Esophagus squamous epithelium (tissue), 5 donors: ENCODE measurements around the gene LRRFIP2. TPM values are rescaled to one million over a fixed set of nuclear protein-coding genes. Genes with fewer than 3 reads are reported as not detected.
"Not testable (repeated sequence)": the region's sequence is repeated elsewhere in the genome, so short reads cannot be mapped to it uniquely, and the experiment has no call there.

Source experiments
- DNase-seq: peaks from one replicate; lab custom pipeline; 2025; lab: John Stamatoyannopoulos, UW
- H3K27ac ChIP-seq, 4 donors: fragments of 200-600 bp; sonication (generic); one replicate each; pipeline ENCODE4 v1.5.1; 2016 to 2019; ENCODE audit warnings: mild to moderate bottlenecking in 1 of 4
- H3K27me3 ChIP-seq, 4 donors: fragments of 200-600 bp; sonication (generic); 1 replicate in 3 of 4; 2 replicates in 1 of 4; pipeline versions ENCODE4 v1.5.1 to v1.6.0; 2017 to 2021; ENCODE audit warnings: antibody characterized with exemption in 1 of 4
- H3K36me3 ChIP-seq, 3 donors: fragments of 200-600 bp; sonication (generic); one replicate each; pipeline ENCODE4 v1.5.1; 2016 to 2019
- H3K4me1 ChIP-seq, 3 donors: fragments of 200-600 bp; sonication (generic); one replicate each; pipeline ENCODE4 v1.5.1; 2017 to 2019
- H3K4me3 ChIP-seq, 4 donors: fragments of 200-600 bp; sonication (generic); 1 replicate in 3 of 4; 2 replicates in 1 of 4; pipeline ENCODE4 v1.5.1; 2016 to 2019; ENCODE audit warnings: mild to moderate bottlenecking in 2 of 4, moderate library complexity in 1 of 4
- H3K9me3 ChIP-seq, 3 donors: fragments of 200-600 bp; sonication (generic); one replicate each; pipeline ENCODE4 v1.5.1; 2016 to 2019
- POLR2A ChIP-seq, 4 donors: fragments of 450-650 bp; IDR thresholded peaks; one replicate each; pipeline ENCODE4 v1.6.1; 2017; ENCODE audit warnings: antibody characterized with exemption in 4 of 4, mild to moderate bottlenecking in 4 of 4, moderate library complexity in 3 of 4
- WGBS, 2 donors: methylation state at CpG; one replicate each; pipeline ENCODE4 v1.1.5; 2018; 5-methylcytosine and 5-hydroxymethylcytosine counted together
- intact Hi-C: fragments of 100-400 bp; cut with DNase I; formaldehyde crosslinking; loops from one replicate; pipeline ENCODE4 v1.15.0; 2022
- total RNA-seq, 4 donors: library from RNA; depleted of rRNA; stranded (reverse); fragments of >200 nt; gene quantifications; one replicate each; pipeline ENCODE4 v1.1.0, GENCODE V29; 2016
- TF ChIP-seq, protein P1 (sequence below), 6 experiments: fragments of 450-650 bp in 4 of 6; fragments of 200-600 bp in 2 of 6; sonication (generic) in 2 of 6; IDR thresholded peaks; one replicate each; pipeline ENCODE4 v1.5.1; 2016 to 2019; ENCODE audit warnings: antibody characterized with exemption in 6 of 6, mild to moderate bottlenecking in 4 of 6, moderate library complexity in 4 of 6
- donor health status: DM: yes; HTN: yes; CAD: no.

Gene LRRFIP2
- total RNA-seq, 4 donors from 2014 or later = 50.0 to 99.7 (median 87.8) TPM

DNA sequence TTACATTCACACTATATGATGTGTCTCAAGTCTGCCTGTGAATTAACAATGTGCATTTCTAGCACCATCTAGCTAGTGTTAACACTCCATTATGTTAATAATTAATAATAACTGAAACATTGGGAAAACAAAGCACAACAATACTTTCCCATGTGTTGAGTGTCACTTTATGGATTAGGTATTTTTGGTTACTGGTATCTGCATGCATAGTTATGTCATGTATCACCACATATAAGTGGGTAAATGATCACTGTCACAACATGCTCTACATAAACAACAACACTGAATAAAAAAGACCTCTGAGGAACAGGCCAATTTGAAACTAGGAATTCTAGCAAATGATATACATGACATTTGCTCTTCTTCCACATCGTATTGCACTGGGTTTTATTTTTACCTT, 106.4 kb downstream of the LRRFIP2 start:
- no peak overlapping the region for H3K4me3 ChIP-seq
- H3K27me3 ChIP-seq = no peaks in the 10 kb centered on the region
- WGBS, 2 donors = 81 to 94% methylated on average over 1 of the region's 1 CpG
- H3K9me3 ChIP-seq = no peaks in the 10 kb centered on the region
- TF ChIP-seq, protein P1, sequence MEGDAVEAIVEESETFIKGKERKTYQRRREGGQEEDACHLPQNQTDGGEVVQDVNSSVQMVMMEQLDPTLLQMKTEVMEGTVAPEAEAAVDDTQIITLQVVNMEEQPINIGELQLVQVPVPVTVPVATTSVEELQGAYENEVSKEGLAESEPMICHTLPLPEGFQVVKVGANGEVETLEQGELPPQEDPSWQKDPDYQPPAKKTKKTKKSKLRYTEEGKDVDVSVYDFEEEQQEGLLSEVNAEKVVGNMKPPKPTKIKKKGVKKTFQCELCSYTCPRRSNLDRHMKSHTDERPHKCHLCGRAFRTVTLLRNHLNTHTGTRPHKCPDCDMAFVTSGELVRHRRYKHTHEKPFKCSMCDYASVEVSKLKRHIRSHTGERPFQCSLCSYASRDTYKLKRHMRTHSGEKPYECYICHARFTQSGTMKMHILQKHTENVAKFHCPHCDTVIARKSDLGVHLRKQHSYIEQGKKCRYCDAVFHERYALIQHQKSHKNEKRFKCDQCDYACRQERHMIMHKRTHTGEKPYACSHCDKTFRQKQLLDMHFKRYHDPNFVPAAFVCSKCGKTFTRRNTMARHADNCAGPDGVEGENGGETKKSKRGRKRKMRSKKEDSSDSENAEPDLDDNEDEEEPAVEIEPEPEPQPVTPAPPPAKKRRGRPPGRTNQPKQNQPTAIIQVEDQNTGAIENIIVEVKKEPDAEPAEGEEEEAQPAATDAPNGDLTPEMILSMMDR (IDR thresholded peaks at IDR 0.05) = no peak
- no peak for TF ChIP-seq POLR2A (IDR thresholded peaks at IDR 0.05)
- DNase-seq = no peak
- no peak overlapping the region for H3K27ac ChIP-seq
- peaks cover 0 to 7% (median 3%) of the 10 kb centered on the region in 3 donors for H3K4me1 ChIP-seq
- intact Hi-C loops = no loop called here
- H3K36me3 ChIP-seq = peaks cover 0 to 88% (median 10%) of the 10 kb centered on the region in 3 donors

DNA sequence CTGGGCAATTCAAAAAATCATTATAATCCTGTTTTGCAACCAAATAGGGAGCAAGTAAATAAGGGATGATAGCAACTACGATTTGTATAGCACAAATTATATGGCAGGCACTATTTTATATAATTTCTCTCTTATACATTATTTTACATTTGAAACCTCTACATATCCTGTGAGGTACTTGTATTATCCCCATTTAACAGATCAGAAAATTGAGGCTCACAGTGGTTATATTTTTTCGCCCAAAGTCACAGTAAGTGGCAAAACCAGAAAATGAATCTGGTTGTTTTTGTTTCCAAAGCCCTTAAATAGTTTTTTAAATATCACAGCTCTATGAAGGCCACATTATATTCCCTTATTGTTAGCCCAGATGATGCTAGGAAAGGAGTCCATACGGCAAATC, 106.8 kb downstream of the LRRFIP2 start:
- H3K27ac ChIP-seq = no peak overlapping the region
- DNase-seq = no peak
- H3K27me3 ChIP-seq = no peaks in the 10 kb centered on the region
- 91 to 97% methylated on average over 3 of the region's 3 CpGs for WGBS, 2 donors
- intact Hi-C loops = no loop called here
- TF ChIP-seq POLR2A (IDR thresholded peaks at IDR 0.05) = no peak
- TF ChIP-seq, protein P1 (IDR thresholded peaks at IDR 0.05) = no peak
- H3K4me3 ChIP-seq = no peak overlapping the region
- H3K4me1 ChIP-seq = peaks cover 0 to 2% (median under 1%) of the 10 kb centered on the region in 3 donors
- H3K36me3 ChIP-seq = peaks cover 0 to 88% (median 10%) of the 10 kb centered on the region in 3 donors
- H3K9me3 ChIP-seq = no peaks in the 10 kb centered on the region

DNA sequence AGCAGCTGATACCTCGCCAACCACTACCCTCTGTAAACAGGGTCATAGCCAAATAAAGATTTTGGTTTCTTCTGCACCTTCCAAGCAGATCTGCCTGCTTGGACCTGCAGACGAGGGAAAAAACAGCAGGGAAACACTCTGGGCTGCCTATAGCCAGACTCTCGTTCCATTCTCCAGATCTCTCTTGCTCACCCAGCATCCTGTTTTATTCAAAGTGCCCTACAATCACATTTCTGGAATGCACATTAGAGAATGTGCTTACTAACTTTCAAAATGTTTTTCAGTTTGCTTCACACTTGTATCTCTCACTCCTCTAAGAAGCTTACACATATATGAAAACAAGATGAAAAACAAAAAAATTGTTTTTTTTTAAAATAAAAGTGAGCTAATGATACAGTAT, 109.6 kb downstream of the LRRFIP2 start:
- Histone ChIP-seq H3K27ac (no peak overlapping the region), H3K36me3 (peaks cover 0 to 90% (median 10%) of the 10 kb centered on the region in 3 donors), H3K4me1 (no peaks in the 10 kb centered on the region), H3K9me3 (no peaks in the 10 kb centered on the region), H3K27me3 (no peaks in the 10 kb centered on the region), H3K4me3 (no peak overlapping the region)
- intact Hi-C loops = no loop called here
- 90 to 91% methylated on average over 3 of the region's 3 CpGs for WGBS, 2 donors
- TF ChIP-seq, protein P1 (IDR thresholded peaks at IDR 0.05) = no peak
- TF ChIP-seq POLR2A (IDR thresholded peaks at IDR 0.05) = no peak
- no peak for DNase-seq

DNA sequence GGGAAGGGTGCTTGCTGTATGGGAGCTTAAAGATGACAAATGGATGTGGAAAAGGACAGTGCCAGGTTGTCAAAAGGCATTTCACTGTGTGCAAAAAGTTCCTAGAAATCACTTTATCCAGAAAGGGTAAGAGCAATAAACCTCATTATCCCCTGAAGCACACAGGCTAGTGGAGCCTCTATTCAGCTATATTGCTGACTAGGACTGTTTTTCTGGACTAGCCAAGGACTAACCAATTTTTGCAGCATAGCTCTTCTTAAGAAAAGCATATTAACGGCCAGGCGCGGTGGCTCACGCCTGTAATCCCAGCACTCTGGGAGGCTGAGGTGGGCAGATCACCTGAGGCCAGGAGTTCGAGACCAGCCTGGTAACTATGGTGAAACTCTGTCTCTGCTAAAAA, 116.3 kb downstream of the LRRFIP2 start:
- Histone ChIP-seq H3K4me1 (peaks cover 0 to 21% (median 11%) of the 10 kb centered on the region in 3 donors), H3K36me3 (peaks cover 0 to 100% (median 13%) of the 10 kb centered on the region in 3 donors), H3K27me3 (no peaks in the 10 kb centered on the region), H3K27ac (no peak overlapping the region), H3K9me3 (no peaks in the 10 kb centered on the region), H3K4me3 (no peak overlapping the region)
- TF ChIP-seq, protein P1 (IDR thresholded peaks at IDR 0.05) = no peak
- no peak for TF ChIP-seq POLR2A (IDR thresholded peaks at IDR 0.05)
- DNase-seq = no peak
- WGBS, 2 donors = 93 to 96% methylated on average over 3 to 5 of the region's 5 CpGs
- intact Hi-C loops = no loop called here

DNA sequence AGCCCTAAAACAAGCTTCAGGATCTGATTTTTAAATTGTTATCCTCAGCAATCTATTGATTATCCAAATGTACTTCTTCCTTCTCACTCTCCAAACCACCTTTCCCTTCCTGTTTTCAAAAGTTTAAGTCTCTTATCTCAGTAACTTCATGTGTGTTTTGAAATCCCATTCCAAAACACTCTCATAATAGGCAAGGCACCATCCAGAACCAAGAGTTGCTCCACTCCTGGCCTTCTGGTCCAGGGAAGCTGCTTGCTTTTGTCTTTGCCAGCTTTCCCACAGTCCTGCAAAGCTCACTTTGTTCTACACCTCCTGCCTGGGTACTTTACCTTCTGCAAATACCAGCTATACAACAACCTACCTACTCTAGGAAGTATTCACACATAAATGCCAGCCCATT, 117.6 kb downstream of the LRRFIP2 start:
- H3K36me3 ChIP-seq = peaks cover 3 to 100% (median 16%) of the 10 kb centered on the region in 3 donors
- H3K27me3 ChIP-seq = no peaks in the 10 kb centered on the region
- no peaks in the 10 kb centered on the region for H3K9me3 ChIP-seq
- TF ChIP-seq, protein P1 (IDR thresholded peaks at IDR 0.05) = no peak
- TF ChIP-seq POLR2A (IDR thresholded peaks at IDR 0.05) = no peak
- peaks cover 0 to 21% (median 11%) of the 10 kb centered on the region in 3 donors for H3K4me1 ChIP-seq
- peak overlapping the region in 2 of 4 donors; percentile 7 to 11 for H3K27ac ChIP-seq
- DNase-seq = no peak
- H3K4me3 ChIP-seq = no peak overlapping the region
- intact Hi-C loops = no loop called here

DNA sequence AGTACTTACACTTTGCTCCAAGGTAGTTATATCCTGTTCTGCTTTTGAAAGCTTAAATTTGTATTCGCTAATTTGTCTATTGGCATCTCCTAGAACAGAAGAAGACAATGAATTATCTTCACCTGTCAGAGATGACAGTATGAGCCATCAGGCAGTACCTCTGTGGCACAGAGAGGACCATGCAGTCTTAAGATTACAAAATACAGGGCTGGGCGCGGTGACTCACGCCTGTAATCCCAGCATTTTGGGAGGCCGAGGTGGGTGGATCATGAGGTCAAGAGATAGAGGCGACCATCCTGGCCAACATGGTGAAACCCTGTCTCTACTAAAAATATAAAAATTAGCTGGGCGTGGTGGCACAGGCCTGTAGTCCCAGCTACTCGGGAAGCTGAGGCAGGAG, 119.3 kb downstream of the LRRFIP2 start:
- H3K27me3 ChIP-seq, H3K9me3 ChIP-seq, intact Hi-C loops, H3K4me3 ChIP-seq, DNase-seq: not testable (repeated sequence)
- H3K4me1 ChIP-seq = peaks cover 0 to 21% (median 11%) of the 10 kb centered on the region in 3 donors
- peaks cover 7 to 100% (median 29%) of the 10 kb centered on the region in 3 donors for H3K36me3 ChIP-seq
- H3K27ac ChIP-seq = peak overlapping the region in 3 of 4 donors; percentile 23 to 61 (median 54)
- WGBS, 2 donors = 67 to 81% methylated on average over 6 to 8 of the region's 8 CpGs
